ENCODE measurements around the gene TTLL10. TPM values are rescaled to one million over a fixed set of nuclear protein-coding genes. Genes with fewer than 3 reads are reported as not detected.
A peak's percentile ranks its signal among the peaks of the same experiment; 100 is the strongest.

Gene TTLL10
- total RNA-seq, 1 donor from 2014 or later: not detected

DNA sequence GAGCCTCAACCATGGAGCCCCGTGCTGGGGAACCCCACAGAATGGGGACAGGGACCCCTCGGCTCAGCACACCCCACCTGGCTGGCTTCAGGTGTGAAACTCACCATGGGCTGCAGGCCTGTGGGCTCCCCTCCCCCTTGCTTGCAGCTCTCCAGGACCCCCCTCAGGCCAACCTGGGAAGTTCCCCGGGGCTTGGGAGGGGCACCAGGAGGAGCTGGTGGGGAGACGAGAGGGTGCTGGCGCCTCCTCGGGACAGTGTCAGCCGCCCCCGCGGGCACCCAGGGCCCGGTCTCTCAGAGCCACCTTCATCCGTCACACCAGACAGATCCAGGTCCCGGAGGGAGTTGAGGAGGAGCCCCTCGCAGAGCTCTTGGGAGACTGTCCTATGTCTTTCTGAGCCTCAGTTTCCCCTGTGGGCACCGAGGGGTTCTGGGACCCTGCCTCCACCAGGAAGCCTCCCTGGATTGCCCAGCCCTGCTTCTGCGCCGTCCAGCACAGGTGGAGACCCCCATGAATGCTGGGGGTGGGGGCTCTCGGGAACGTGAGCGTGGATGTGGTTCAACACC, 33.4 kb downstream of the TTLL10 start:
- H3K27ac ChIP-seq: no peak overlapping the region
- intact Hi-C loops (cut with DNase I): no loop called here
- no peak for TF ChIP-seq CTCF (IDR thresholded peaks at IDR 0.05)
- no peak overlapping the region for H3K4me3 ChIP-seq
- no peak for ATAC-seq
- peaks cover 29% of the 10 kb centered on the region for H3K27me3 ChIP-seq
- H3K36me3 ChIP-seq: no peaks in the 10 kb centered on the region
- peaks cover 6% of the 10 kb centered on the region for H3K4me1 ChIP-seq
- DNase-seq: no peak
- no peaks in the 10 kb centered on the region for H3K9me3 ChIP-seq

GRCh38 chr1:1207571-1207892, 33.9 kb downstream of the TTLL10 start:
- H3K27ac ChIP-seq: no peak overlapping the region
- H3K36me3 ChIP-seq: no peaks in the 10 kb centered on the region
- no peak for TF ChIP-seq CTCF (IDR thresholded peaks at IDR 0.05)
- H3K4me3 ChIP-seq: no peak overlapping the region
- intact Hi-C loops (cut with DNase I): no loop called here
- H3K4me1 ChIP-seq: peaks cover 6% of the 10 kb centered on the region
- H3K9me3 ChIP-seq: no peaks in the 10 kb centered on the region
- peaks cover 29% of the 10 kb centered on the region for H3K27me3 ChIP-seq
- no peak for DNase-seq
- ATAC-seq: no peak

DNA sequence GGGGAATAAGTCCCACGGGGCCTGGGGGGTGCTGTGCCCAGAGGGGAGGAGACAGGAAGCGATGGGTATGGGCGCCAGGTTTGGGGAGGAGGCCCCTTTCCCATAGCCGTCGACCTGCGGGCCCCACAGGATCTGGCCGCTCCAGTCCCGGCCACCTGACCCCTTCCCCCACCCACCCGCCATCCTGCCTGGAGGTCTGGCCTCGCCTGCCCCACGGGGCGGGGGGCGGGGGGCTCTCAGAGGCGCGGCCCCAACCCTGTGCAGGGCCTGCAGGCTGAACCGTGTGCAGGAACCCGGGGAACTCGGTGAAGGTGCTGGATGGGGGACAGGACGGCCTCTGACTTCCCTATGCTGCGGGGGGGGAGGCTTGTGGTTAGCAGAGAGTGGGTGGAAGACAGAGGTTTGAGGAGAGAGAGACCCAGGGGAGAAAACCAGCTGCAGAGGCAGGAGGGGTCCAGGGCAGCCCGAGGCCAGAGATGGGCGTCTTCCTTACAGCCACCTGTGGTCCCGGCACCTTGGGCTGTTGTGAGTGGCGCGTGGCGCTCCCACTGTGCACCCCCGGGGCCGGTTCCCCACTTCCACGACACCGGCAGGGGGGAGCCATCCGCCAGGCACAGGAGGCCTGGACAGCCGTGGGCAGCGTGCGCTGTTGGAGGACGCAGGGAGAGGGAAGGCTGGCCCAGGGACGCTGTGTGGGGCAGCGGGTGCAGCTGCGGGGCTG, 35.2 kb downstream of the TTLL10 start:
- no peak for ATAC-seq
- Histone ChIP-seq H3K4me3 (no peak overlapping the region), H3K36me3 (no peaks in the 10 kb centered on the region), H3K27ac (no peak overlapping the region), H3K27me3 (peaks cover 29% of the 10 kb centered on the region), H3K9me3 (no peaks in the 10 kb centered on the region), H3K4me1 (peaks cover 17% of the 10 kb centered on the region)
- intact Hi-C loops (cut with DNase I): no loop called here
- TF ChIP-seq CTCF (IDR thresholded peaks at IDR 0.05): no peak
- DNase-seq: no peak

- H3K27me3 ChIP-seq: peaks cover 18% of the 10 kb centered on the region
- ATAC-seq (no peak), DNase-seq (no peak)
- H3K4me1 ChIP-seq: peaks cover 16% of the 10 kb centered on the region
- no peak overlapping the region for H3K4me3 ChIP-seq
- H3K9me3 ChIP-seq: no peaks in the 10 kb centered on the region
- H3K36me3 ChIP-seq: no peaks in the 10 kb centered on the region
- intact Hi-C loops (cut with DNase I): no loop called here
- no peak overlapping the region for H3K27ac ChIP-seq
- no peak for TF ChIP-seq CTCF (IDR thresholded peaks at IDR 0.05)
Observed at GRCh38 chr1:1210726-1211540, 37.3 kb downstream of the TTLL10 start.

- H3K27me3 ChIP-seq: peaks cover 9% of the 10 kb centered on the region
- TF ChIP-seq CTCF (IDR thresholded peaks at IDR 0.05): no peak
- peaks cover 3% of the 10 kb centered on the region for H3K36me3 ChIP-seq
- H3K27ac ChIP-seq: peak overlapping the region; percentile 71
- H3K4me1 ChIP-seq: peaks cover 12% of the 10 kb centered on the region
- no peaks in the 10 kb centered on the region for H3K9me3 ChIP-seq
- H3K4me3 ChIP-seq: no peak overlapping the region
- intact Hi-C loops (cut with DNase I): no loop called here
- ATAC-seq (no peak), DNase-seq (no peak)
Observed at GRCh38 chr1:1211541-1212441, 38.1 kb downstream of the TTLL10 start.
